Measurements from ENCODE around the gene CDH13.

CDH13 gene

DNA sequence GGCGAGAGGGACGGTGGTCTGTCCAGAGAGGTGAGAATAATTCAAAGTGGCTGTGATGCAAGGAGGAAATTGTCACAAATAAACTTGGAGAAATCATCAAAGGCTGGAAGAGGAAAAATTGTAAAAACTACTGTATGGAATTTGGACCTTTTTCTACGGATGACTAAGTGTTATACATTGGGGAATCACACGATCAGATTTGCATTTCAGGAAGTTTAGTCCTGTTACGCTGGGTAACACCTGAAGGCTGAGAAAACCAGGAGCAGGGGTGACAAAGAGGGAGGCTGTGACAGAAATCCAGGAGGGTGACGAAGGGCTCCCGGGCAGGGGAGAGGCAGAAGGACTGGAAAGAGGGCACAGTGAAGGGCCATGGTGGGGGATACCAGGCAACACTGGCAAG lies 511.7 kb downstream of the CDH13 start:
- ChIA-PET CTCF (no interaction called here), POLR2A (no interaction called here)

DNA sequence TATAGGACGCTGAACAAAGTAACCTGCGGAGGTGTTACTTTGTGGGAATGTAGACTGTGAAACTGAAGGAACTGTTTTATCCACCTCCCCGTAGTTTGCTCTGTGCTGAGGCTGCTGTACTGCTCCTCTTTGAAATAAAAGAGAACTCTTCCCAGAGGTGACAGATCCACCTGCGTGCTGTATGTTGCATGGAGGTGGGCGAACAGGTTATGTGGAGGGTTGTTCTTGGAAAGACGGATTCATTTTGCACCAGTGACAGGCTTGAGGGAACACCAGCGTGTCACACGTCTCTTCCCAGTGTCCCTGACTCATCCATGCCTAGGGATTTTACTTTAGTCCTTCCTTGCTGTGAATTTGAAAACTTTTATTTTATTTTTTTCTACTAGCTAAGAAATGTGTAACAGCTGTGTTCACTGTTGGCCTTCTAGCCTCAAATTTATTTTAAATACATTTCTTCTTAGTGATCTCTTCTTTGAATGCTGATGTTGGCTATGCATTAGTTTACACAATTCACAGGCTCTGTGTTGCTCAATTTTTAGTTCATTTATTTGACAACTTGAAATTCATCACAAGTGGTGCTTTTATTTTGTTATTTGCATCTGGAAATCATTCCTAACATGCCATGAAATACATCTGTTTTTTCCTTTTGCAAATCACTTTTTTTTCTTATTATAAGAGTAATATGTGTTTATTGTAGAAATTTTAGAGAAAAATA lies 512.4 kb downstream of the CDH13 start:
- no peak for DNase-seq (ENCODE audit: extremely low spot score)
- TF ChIP-seq, protein P1, sequence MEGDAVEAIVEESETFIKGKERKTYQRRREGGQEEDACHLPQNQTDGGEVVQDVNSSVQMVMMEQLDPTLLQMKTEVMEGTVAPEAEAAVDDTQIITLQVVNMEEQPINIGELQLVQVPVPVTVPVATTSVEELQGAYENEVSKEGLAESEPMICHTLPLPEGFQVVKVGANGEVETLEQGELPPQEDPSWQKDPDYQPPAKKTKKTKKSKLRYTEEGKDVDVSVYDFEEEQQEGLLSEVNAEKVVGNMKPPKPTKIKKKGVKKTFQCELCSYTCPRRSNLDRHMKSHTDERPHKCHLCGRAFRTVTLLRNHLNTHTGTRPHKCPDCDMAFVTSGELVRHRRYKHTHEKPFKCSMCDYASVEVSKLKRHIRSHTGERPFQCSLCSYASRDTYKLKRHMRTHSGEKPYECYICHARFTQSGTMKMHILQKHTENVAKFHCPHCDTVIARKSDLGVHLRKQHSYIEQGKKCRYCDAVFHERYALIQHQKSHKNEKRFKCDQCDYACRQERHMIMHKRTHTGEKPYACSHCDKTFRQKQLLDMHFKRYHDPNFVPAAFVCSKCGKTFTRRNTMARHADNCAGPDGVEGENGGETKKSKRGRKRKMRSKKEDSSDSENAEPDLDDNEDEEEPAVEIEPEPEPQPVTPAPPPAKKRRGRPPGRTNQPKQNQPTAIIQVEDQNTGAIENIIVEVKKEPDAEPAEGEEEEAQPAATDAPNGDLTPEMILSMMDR (IDR thresholded peaks at IDR 0.05; ENCODE audit: control extremely low read depth, extremely low read depth, low read depth, missing control alignments), result no peak
- ChIA-PET POLR2A (no interaction called here), CTCF (no interaction called here)

More for the DNA sequence above, 511.7 kb downstream of the CDH13 start:
- no peak for DNase-seq (ENCODE audit: extremely low spot score)
- TF ChIP-seq, protein P1 (IDR thresholded peaks at IDR 0.05; ENCODE audit: control extremely low read depth, extremely low read depth, low read depth, missing control alignments), result no peak

DNA sequence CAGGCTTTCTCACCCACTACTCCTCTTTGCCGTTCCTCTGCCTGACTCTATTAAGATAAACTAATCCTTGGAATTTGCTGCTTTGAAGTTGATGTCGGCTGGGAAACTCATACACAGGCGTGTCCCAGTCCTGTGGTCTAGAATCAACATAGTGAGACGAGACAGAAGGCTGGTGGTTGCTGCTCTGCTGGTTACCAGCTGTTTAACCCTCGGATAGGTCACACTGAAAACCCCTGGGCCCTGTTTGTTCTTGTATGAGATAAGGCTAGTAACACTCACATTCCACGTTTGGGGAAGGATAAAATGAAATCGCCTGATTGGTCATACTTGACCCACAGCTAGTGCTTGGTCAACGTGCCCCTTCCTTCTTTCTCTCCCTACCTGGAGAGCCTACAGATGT lies 517.0 kb downstream of the CDH13 start:
- ChIA-PET POLR2A (no interaction called here), CTCF (no interaction called here)
- TF ChIP-seq, protein P1 (IDR thresholded peaks at IDR 0.05; ENCODE audit: control extremely low read depth, extremely low read depth, low read depth, missing control alignments), result no peak
- no peak for DNase-seq (ENCODE audit: extremely low spot score)

DNA sequence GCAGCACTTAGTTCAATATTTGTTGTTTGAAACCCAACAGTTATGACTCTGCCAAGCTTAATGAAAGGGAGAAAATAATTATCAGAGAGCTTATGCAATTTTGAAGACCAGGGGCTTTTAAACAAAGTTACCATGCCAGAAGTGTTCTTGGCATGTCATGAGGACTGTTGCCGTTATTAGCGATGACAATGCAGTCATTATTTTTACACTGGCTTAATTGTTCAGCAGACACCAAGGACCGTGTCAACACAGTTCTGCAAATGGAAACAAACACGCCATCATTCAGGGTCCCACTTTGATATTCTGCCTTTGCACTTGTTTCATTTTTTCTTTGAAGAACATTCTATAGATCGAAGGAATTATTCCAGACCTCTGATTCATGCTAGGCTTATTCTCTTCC lies 518.5 kb downstream of the CDH13 start:
- no peak for DNase-seq (ENCODE audit: extremely low spot score)
- POLR2A ChIA-PET, result no interaction called here
- TF ChIP-seq, protein P1 (IDR thresholded peaks at IDR 0.05; ENCODE audit: control extremely low read depth, extremely low read depth, low read depth, missing control alignments), result no peak
- CTCF ChIA-PET, result no interaction called here

DNA sequence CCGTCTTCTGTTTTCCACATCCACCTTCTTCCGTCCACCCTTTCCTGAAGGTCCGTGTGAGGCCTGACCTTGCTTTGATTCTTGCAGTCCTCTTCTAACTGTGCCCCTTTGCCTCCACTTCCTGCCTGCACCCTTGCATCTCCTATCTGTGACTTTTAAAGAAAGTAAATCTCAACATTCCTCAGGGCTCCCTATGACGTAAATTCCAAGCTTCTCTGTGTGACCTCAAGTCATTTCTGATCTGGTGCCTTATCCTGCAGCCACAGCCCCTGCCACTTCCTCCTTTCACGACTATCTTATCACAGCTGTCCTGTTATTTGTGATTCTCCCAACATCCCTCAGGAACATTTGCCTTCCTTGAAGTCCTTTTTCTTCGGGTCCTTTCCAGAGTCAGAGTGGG lies 520.5 kb downstream of the CDH13 start:
- POLR2A ChIA-PET, result no interaction called here
- TF ChIP-seq, protein P1 (IDR thresholded peaks at IDR 0.05; ENCODE audit: control extremely low read depth, extremely low read depth, low read depth, missing control alignments), result no peak
- no peak for DNase-seq (ENCODE audit: extremely low spot score)
- CTCF ChIA-PET, result no interaction called here

DNA sequence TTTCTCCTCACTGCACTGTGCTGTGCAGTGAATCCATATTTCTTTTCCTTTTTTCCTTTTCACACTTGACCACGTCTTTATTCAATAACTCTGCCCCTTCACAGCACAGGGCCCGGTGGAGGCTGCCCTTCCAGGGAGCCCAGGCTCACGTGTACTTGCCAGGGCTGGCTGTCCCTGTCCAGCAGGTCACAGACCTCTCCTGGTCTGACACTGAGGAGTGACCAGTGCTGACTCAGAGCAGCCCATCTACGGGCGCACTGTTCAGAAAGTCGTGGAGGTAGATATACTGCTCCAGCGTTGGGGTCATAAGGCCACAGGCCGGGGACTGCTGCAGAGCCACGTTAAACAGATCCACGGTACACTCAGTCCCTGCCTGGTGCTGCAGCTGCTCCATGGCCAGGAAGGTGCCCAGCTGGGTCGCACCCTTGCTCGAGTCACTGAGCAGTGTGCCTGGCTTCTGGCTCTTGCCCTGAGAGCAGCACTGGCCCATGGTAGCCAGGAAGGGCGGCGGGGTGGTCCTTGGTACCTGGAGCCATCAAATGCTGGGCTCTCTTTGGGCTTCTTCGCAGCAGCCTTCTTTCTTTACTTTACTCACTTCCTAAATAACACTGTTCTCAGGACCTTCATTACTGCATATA lies 531.7 kb downstream of the CDH13 start:
- no peak for DNase-seq (ENCODE audit: extremely low spot score)
- POLR2A ChIA-PET, result no interaction called here
- TF ChIP-seq, protein P1 (IDR thresholded peaks at IDR 0.05; ENCODE audit: control extremely low read depth, extremely low read depth, low read depth, missing control alignments), result no peak
- CTCF ChIA-PET, result no interaction called here

Data from GM10248 (cell line).